ENCODE results near the gene LCN15. TPM values are rescaled to one million over a fixed set of nuclear protein-coding genes. Genes with fewer than 3 reads are reported as not detected.

Gene LCN15
- total RNA-seq, 4 donors from 2014 or later, result not detected

- Histone ChIP-seq H3K27me3 (peaks cover 0 to 30% (median 2%) of the 10 kb centered on the region in 4 donors), H3K4me1 (peaks cover 11 to 48% (median 17%) of the 10 kb centered on the region in 3 donors), H3K36me3 (peaks cover 0 to 23% (median 3%) of the 10 kb centered on the region in 3 donors), H3K4me3 (no peak overlapping the region), H3K9me3 (no peaks in the 10 kb centered on the region), H3K27ac (no peak overlapping the region)
- TF ChIP-seq, protein P1, sequence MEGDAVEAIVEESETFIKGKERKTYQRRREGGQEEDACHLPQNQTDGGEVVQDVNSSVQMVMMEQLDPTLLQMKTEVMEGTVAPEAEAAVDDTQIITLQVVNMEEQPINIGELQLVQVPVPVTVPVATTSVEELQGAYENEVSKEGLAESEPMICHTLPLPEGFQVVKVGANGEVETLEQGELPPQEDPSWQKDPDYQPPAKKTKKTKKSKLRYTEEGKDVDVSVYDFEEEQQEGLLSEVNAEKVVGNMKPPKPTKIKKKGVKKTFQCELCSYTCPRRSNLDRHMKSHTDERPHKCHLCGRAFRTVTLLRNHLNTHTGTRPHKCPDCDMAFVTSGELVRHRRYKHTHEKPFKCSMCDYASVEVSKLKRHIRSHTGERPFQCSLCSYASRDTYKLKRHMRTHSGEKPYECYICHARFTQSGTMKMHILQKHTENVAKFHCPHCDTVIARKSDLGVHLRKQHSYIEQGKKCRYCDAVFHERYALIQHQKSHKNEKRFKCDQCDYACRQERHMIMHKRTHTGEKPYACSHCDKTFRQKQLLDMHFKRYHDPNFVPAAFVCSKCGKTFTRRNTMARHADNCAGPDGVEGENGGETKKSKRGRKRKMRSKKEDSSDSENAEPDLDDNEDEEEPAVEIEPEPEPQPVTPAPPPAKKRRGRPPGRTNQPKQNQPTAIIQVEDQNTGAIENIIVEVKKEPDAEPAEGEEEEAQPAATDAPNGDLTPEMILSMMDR (IDR thresholded peaks at IDR 0.05), result no peak
- no peak for TF ChIP-seq POLR2A (IDR thresholded peaks at IDR 0.05)
- 72 to 75% methylated on average over 15 to 16 of the region's 17 CpGs for WGBS, 2 donors
- intact Hi-C loops (cut with DNase I), result no loop called here
- DNase-seq, result no peak
Measured at GRCh38 chr9:136793086-136793946, 29.0 kb upstream of the LCN15 start.

DNA sequence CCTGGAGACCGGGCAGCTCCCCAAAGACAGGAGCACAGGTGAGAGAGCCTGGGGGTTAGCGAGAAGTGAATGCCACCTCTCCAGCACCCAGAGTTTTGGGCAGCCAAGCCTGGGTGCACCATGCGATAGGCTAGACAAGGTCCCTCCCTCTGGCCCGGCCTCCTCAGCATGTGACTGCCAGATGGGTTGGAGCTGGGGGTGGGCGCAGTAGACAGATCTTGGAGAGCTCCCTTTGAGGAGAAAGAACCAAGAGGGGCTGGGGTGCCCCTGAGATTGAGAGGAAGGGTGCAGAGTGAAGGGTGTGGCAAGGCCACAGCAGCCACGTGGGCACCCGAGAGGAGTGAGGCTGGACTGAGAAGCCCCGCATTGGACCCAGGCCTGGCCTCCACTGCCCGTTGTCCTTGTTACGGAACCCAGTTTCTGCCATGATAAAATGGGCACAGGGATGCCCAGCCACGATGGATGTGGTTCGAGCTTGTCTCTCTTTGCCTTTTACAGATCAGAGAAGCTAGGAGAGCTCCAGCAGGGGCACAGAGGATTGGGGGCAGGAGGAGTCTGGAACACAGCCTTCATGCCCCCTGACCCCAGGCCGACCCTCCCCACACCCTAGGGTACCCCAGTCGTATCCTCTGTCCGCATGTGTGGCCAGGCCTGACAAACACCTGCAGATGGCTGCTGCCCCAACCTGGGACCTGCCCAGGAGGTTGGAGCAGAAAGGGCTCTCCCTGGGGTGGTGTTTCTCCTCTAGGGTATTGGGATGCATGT is 28.2 kb upstream of the LCN15 start:
- H3K4me3 ChIP-seq, result peak overlapping the region in 3 of 4 donors; percentile 77 to 90 (median 81)
- TF ChIP-seq, protein P1 (IDR thresholded peaks at IDR 0.05), result no peak
- TF ChIP-seq POLR2A (IDR thresholded peaks at IDR 0.05), result no peak
- no peaks in the 10 kb centered on the region for H3K9me3 ChIP-seq
- H3K36me3 ChIP-seq, result peaks cover 0 to 23% (median 3%) of the 10 kb centered on the region in 3 donors
- peak overlapping the region in 3 of 4 donors; percentile 99 for H3K27ac ChIP-seq
- DNase-seq, result no peak
- H3K4me1 ChIP-seq, result peaks cover 11 to 52% (median 17%) of the 10 kb centered on the region in 3 donors
- 69 to 77% methylated on average over 10 to 11 of the region's 15 CpGs for WGBS, 2 donors
- intact Hi-C loops (cut with DNase I), result no loop called here
- H3K27me3 ChIP-seq, result peaks cover 0 to 22% (median 0%) of the 10 kb centered on the region in 4 donors

DNA sequence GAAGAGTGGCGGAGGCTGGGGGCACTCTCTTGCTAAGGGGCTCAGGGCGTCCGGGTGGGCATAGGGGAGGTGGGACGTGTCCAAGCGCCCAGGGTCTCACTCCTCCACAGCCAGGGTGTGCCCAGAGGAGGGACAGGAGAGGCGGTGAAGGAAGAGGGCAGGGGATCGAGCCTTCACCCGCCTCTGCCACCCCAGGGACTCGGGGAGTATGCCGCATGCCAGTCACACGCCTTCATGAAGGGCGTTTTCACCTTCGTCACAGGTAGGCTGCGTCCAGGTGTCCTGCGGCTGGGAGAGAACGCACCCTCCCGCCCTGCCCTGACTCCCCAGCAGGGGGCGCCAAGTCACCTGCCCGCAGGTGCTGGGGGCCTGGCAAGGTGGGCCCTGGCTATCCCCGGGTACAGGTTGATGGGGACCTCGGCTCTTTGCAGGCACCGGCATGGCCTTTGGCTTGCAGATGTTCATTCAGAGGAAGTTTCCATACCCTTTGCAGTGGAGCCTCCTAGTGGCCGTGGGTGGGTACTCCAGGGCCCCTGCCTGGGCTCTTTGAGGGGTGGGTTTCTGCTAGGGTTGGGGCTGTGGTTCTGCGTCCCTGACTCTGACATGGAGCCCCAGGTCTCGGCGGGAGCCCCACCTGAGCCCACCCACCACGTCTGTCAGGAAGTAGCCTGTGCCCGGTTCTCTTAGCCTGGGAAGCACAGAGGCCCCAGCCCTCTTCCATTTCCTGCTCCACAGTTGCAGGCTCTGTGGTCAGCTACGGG is 27.4 kb upstream of the LCN15 start:
- peaks cover 11 to 50% (median 17%) of the 10 kb centered on the region in 3 donors for H3K4me1 ChIP-seq
- WGBS, 2 donors, result 4% methylated on average over 9 of the region's 29 CpGs; no CpG with 5 or more reads in 1 of the 2 donors

GRCh38 chr9:136790640-136791515 is 26.6 kb upstream of the LCN15 start, which contains the start of gene TMEM141:
TMEM141 (plus strand) TSS chr9:136791344; CDS start chr9:136791371, 27 bp downstream.
- peak; percentile 98 for DNase-seq
- Histone ChIP-seq H3K27me3 (peaks cover 0 to 6% (median 0%) of the 10 kb centered on the region in 4 donors), H3K9me3 (no peaks in the 10 kb centered on the region), H3K4me1 (peaks cover 11 to 42% (median 17%) of the 10 kb centered on the region in 3 donors), H3K36me3 (peaks cover 0 to 23% (median 3%) of the 10 kb centered on the region in 3 donors), H3K4me3 (peak within 1 kb of the TSS; percentile 47 to 90 (median 79)), H3K27ac (peak within 1 kb of the TSS; percentile 99 to 100 (median 99))
- TF ChIP-seq, protein P1 (IDR thresholded peaks at IDR 0.05), result no peak
- peak in 3 of 4 donors; percentile 59 to 91 (median 74) for TF ChIP-seq POLR2A (IDR thresholded peaks at IDR 0.05)
- 0 to 6% methylated on average over 2 to 5 of the region's 70 CpGs for WGBS, 2 donors
- intact Hi-C loops (cut with DNase I), result no loop called here

More for the DNA sequence above, 27.4 kb upstream of the LCN15 start:
- Histone ChIP-seq H3K27me3 (peaks cover 0 to 14% (median 0%) of the 10 kb centered on the region in 4 donors), H3K4me3 (peak overlapping the region; percentile 47 to 90 (median 79)), H3K36me3 (peaks cover 0 to 23% (median 3%) of the 10 kb centered on the region in 3 donors), H3K27ac (peak overlapping the region; percentile 99 to 100 (median 99)), H3K9me3 (no peaks in the 10 kb centered on the region)
- no peak for DNase-seq
- TF ChIP-seq POLR2A (IDR thresholded peaks at IDR 0.05), result peak in 1 of 4 donors; percentile 22
- TF ChIP-seq, protein P1 (IDR thresholded peaks at IDR 0.05), result peak; percentile 90 to 99 (median 97)
- intact Hi-C loops (cut with DNase I), result no loop called here
